Uterus (tissue), 2 donors: Measurements from ENCODE around the gene ATP7B.

ENCODE experiments used
- CTCF ChIP-seq, 4 experiments: fragments of 200-600 bp in 2 of 4; fragments of 450-650 bp in 2 of 4; sonication (generic) in 2 of 4; IDR thresholded peaks; one replicate each; pipeline ENCODE4 v1.5.1; 2016 to 2019; ENCODE audit warnings: antibody characterized with exemption in 4 of 4, mild to moderate bottlenecking in 2 of 4, moderate library complexity in 1 of 4
- POLR2A ChIP-seq, 2 donors: fragments of 450-650 bp; IDR thresholded peaks; one replicate each; pipeline ENCODE4 v1.6.1; 2016; ENCODE audit warnings: antibody characterized with exemption in 2 of 2, mild to moderate bottlenecking in 1 of 2, moderate library complexity in 1 of 2

GRCh38 chr13:52051400-52051799 is 40.1 kb upstream of the ATP7B start:
- TF ChIP-seq CTCF (IDR thresholded peaks at IDR 0.05) (no peak), POLR2A (IDR thresholded peaks at IDR 0.05) (no peak)
